NCI-H526 treated with DMSO at 0.1 percent for 48 hours (cell line): Measurements from ENCODE around the gene DBT.

Source experiments
- DNase-seq: peaks from one replicate; lab custom pipeline; 2025; lab: John Stamatoyannopoulos, UW

Gene DBT

DNA sequence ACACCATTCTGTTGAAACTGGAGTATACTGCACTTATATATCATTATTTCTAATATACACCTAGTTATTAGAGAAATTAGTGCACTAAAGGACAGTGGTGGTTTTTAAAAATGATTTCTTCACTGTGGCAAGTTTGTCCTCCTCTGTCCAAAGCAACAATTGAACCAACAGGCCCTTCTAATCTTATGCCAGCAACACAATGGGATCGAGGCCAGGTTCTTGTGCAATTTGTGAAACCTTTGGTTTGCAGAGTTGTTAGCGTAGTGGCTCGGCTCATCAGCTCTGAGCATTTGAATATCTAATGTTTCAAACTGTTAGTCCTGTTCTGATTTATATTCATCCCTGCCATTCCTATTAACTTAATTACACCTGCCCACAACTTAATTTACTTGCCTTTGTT is 61.7 kb downstream of the DBT start:
- peak; percentile 47 for DNase-seq

DNA sequence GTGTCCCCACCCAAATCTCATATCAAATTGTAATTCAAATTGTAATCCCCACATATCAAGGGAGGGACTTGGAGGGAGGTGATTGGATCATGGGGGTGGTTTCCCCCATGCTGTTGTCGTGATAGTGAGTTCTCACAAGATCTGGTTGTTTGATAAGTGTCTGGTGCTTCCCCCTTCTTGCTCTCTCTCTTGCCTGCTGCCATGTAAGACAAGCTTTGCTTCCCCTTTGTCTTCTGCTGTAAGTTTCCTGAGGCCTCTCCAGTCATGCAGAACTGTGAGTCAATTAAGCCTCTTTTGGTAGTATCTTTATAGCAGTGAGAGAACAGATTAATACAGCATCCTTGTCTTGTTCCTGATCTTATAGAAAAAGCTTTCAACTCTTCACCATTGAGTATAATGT is 65.1 kb downstream of the DBT start:
- no peak for DNase-seq

DNA sequence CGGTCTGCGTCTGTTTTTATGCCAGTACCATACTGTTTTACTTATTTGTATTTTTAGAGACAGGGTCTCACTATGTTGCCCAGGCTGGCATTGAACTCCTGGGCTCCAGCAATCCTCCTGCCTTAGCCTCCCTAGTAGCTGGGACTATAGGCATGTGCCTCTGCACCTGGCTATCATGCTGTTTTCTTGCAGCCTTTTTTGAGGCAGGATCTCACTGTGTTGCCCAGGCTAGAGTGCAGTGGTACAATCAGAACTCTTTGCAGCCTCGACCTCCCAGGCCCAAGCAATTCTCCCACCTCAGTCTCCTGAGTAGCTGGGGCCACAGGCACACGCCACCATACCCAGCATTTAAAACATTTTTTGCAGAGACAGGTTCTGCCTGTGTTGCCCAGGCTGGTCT is 66.3 kb downstream of the DBT start:
- no peak for DNase-seq

DNA sequence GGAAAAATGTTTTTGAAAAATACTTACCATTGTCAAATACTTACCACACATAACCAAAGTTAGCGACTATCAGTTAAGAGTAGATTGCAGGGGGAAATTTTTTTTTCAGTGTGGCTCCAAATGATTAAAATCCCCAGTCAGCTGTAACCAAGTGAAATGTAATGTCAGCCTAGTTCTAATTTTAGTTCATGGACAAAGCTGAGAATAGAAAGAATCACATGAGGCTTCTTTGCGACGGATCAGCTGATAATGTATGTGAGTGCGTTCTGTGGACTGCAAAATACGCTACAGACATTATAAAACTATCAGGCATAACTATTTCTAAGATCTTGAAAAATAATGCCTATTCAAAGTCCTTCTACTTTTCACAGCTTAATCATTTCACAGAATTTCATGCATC is 71.5 kb downstream of the DBT start, which contains the start of gene LRRC39:
Gene LRRC39, minus strand, starts transcription at position 166 of the 400 bp plus-strand sequence. CDS start 9,740 bp downstream, outside the sequence.
- no peak for DNase-seq

DNA sequence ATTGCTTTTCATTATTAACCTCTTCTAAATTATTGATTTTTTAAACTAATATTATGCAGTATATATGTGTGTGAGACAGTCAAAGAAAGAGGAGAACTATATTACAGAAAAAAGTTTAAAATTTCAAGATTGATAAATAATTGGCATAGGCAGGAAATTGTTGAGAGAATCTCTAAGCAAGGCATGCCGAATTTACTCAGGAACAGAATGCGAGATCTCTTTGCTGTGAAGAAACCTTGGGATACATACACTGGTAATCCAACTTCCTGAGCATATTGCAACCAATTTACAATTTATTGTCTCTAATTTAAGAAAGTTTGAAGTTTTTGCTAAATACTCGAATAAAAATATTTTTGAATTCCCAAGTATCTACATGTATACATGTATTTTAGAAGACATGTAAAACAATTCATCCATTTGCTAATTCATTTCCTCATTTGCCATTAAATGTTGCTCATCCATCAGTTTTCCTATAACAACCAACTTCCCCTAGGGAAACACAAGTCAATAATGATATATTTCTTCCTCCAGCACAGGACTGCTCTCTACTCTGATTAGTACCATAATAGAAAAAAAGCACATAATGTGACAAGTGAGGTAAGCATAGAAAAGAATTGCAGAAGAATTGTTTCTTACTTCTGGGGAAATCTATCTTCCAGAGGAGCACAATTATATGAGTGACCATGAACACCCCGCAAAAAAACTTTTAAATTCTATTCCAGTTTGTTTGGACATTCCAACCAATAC is 72.2 kb downstream of the DBT start:
- no peak for DNase-seq

DNA sequence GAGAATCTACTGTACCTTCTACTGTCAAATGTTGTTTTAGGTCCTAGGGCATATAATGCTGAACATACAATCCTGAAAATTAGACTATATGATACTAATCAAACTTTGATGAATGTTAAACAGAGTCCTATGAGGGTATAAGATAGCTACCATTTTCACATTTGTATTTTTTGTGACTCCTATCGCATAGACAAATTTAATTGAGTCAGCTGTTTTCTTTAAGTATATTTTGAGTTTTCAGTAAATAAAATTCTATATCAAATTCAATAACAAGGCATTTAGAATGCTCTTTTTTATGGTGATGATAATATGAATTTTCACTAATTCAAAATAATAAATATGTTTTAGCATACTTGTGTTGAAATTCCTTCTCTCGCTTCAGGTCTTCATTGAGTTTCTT is 81.6 kb downstream of the DBT start:
- DNase-seq = no peak

DNA sequence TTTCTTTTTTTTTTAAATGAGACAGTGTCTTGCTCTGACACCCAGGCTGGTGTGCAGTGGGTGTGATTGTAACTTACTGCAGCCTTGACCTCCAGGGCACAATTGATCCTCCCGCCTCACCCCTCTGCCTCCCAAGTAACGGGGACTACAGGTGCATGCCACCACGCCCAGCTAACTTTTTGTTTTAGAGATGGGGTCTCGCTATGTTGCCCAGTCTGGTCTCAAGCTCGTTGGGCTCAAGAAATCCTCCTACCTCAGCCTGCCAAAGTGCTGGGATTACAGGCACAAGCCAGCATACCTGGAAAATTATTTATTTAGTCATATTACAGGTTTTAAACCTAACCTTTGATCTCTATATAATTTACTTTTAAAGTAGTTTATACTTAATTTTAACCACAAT is 84.9 kb downstream of the DBT start:
- no peak for DNase-seq

DNA sequence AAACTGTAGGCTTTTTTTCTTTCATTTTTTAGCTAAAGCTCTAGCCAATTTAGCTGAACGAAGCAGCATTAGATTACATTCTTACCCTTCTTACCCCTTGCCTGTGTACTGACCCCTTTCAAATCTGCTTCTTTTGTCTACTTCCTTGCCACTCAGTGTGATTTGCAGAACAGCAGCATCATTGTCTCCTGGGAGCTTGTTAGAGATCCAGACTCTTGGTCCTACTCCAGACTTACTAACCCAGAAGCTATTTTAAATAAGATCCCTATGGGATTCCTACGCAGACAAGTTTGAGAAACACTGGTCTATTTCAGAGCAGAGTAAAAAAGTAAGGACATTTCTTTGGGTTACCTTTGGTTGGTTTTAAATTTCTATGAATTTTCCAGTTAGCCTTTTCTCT is 85.4 kb downstream of the DBT start:
- no peak for DNase-seq

DNA sequence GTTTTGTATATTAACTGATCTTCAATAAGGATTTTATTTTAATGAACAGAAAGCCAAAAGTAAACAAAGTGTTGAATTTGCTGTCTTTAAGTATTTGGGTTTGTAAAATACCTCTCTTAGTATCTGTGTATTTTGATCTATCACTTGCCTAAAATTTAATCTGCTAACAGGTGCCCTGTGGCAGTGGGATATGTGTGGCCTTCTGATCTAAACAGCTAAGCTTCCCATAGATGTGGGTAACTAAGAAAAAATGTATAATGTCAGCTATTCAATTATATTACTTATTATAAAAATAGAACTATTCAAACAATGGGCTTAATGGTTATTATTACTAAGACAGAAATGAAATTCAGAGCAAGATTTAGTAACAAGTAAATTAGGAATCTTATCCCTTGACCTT is 86.8 kb downstream of the DBT start:
- no peak for DNase-seq

DNA sequence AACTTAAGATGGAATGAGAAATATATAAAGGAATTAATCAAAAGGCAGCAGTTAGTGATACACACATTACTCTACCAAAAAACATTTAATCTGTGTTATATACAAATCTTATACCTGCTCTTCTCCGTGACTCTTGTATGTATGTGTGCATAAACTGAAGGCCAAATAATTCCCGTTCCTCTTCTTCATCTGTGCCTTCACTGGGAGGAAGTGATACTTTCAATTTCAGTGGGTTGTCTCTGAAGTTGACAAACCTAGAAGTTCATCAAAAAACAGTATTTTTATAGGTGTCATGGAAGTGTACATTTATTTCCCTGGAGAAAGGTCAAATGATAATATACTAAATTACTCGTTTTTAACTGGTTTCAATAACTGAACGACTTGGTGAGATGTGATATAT is 97.4 kb downstream of the DBT start:
- no peak for DNase-seq

DNA sequence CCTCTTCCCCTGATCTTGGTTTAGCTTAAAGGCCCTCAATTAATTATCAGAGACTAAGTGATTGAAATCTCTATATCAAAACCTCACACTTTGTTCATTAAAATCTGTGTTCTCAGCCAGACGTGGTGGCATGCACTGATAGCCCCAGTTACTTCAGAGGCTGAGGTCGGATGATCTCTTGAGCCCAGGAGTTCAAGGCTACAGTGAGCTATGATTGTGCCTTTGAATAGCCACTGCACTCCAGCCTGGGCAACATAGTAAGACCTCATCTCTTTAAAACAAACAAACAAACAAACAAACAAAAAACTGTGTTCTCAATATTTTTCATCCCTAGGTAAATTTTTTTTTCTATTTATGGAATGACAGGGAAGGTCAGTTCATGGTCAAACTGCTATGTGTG is 98.0 kb downstream of the DBT start:
- no peak for DNase-seq

DNA sequence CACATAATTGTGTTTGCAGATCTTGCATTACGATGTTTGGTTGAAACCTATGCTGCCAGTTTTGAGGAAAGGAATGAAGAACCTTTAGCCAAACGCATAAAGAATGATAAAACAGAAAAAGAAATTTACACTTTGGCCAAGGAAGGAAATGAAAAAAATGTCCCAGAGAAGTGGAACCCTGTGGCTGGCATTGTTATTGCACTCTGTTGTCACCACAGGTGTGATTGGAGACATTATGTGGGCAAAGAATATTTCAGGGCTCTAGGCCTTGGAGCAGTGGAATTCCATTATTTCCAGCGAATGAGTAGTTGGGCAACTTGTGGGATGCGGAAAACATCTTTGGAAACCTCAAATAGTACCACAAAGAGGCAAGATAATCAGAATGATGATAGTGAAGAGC is 101.8 kb downstream of the DBT start:
- DNase-seq = no peak

DNA sequence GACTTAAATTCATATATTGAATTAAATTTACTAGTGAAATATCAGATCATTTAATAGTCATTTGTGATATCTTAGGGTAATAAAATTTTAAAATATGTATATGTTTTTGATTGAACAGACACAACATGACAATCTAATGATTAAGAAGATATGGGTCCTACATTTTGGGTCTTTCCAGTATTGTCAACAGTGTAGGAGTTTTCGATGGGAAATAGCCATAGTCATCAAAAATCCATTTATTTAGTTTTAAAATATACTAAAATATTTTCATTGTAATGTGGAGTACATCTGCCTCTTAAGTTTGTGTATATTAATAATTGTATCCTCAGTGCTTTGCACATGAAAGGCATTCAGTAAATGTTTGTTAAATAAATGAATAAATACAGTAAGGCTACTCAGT is 102.7 kb downstream of the DBT start:
- no peak for DNase-seq

DNA sequence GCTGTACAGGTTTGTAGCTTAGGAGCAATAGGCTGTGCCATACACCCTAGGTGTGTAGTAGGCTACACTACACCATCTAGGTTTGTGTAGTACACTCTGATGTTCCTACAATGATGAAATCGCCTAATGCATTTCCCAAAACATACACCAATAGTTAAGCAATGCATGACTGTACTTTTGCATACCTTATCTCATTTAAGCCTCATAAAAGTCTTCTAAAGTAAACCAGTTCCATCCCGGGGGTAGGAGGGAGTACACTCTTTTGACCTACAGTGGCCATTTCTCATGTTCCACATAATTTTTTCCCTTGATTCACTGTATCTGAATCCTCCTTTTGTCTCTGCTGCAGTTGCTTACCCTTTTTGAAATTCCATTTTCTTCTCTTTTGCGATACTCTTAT is 104.5 kb downstream of the DBT start:
- DNase-seq = no peak

DNA sequence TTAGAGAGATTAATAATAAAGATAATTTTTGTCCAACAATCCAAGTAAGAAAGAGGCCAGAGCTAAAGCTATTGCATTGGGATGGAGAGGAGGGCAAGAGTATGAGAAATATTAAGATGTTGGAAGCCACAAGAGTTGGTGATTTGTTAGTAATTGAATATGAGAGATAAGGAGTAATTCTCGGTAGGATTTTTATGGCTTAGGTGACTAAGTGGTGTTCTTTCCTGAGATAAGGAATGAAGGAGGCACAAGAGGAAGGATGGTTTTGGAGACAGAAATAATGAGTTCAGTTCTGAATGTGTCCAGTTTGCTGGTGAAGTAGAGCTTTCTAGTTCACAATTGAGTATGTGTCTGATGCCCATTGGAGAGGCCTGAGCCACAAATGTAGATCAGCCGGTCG is 107.3 kb downstream of the DBT start:
- DNase-seq = no peak

DNA sequence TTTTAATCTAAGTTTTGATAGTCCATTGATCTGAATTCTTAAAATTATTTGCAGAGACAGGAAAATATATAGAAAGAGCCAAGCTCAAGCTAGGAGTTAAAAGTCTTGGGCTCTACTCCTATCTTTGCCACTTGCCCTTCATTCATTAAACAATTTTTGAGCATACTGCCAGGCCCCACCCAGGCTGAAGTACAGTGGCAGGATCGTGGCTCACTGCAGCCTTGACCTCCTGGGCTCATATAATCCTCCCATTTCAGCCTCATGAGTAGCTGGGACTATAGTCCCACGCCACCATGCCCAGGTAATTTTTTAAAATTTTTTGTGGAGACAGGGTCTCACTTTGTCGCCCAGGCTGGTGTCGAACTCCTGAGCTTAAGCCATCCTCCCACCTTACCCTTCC is 108.4 kb downstream of the DBT start:
- no peak for DNase-seq

DNA sequence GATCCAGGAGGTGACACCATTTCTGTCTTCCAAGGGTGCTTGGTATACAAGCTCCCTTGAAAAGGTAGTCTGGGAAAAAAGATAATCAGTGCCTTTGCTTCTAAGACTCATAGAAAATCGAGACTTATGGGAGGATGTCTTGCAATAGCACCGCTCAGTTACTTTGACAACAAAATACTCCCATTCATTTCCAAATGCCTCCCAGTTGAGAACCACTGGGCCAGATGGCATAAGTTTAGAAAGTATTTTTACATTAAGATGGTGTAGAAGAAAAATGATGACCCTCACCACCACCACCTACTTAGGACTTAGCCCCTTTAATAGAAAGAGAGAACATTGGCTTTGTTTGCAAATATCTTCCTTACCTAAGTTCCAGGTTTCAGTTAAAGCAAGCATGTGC is 112.0 kb downstream of the DBT start:
- no peak for DNase-seq
